ENCODE results near the gene VILL.

VILL gene

GRCh38 chr3:38008191-38008701 is 17.7 kb downstream of the VILL start:
- no peak for DNase-seq (ENCODE audit: low read depth, low spot score)
- Histone ChIP-seq H3K9me3 (ENCODE audit: low read depth, low read length) (no peaks in the 10 kb centered on the region), H3K27ac (no peak overlapping the region), H3K36me3 (ENCODE audit: insufficient read depth, low read length) (no peaks in the 10 kb centered on the region), H3K9ac (ENCODE audit: insufficient read length) (no peak overlapping the region), H3K4me3 (no peak overlapping the region)
- TF ChIP-seq EZH2 (IDR thresholded peaks at IDR 0.05) = no peak
- no peak for TF ChIP-seq POLR2AphosphoS5 (IDR thresholded peaks at IDR 0.05; ENCODE audit: borderline replicate concordance, low read depth, low read length)
- no peak for TF ChIP-seq FOXP2 (optimal IDR thresholded peaks at IDR 0.05; ENCODE audit: control extremely low read depth, extremely low read length, insufficient read depth)

GRCh38 chr3:38008971-38009580 is 18.5 kb downstream of the VILL start:
- H3K27ac ChIP-seq = no peak overlapping the region
- no peaks in the 10 kb centered on the region for H3K36me3 ChIP-seq (ENCODE audit: insufficient read depth, low read length)
- no peak overlapping the region for H3K4me3 ChIP-seq
- no peak overlapping the region for H3K9ac ChIP-seq (ENCODE audit: insufficient read length)
- H3K9me3 ChIP-seq (ENCODE audit: low read depth, low read length) = no peaks in the 10 kb centered on the region
- no peak for DNase-seq (ENCODE audit: low read depth, low spot score)
- TF ChIP-seq EZH2 (IDR thresholded peaks at IDR 0.05) (no peak), POLR2AphosphoS5 (IDR thresholded peaks at IDR 0.05; ENCODE audit: borderline replicate concordance, low read depth, low read length) (no peak), FOXP2 (optimal IDR thresholded peaks at IDR 0.05; ENCODE audit: control extremely low read depth, extremely low read length, insufficient read depth) (no peak)

- Histone ChIP-seq H3K4me3 (no peak overlapping the region), H3K36me3 (ENCODE audit: insufficient read depth, low read length) (no peaks in the 10 kb centered on the region), H3K9me3 (ENCODE audit: low read depth, low read length) (no peaks in the 10 kb centered on the region), H3K9ac (ENCODE audit: insufficient read length) (no peak overlapping the region), H3K27ac (no peak overlapping the region)
- no peak for DNase-seq (ENCODE audit: low read depth, low spot score)
- TF ChIP-seq EZH2 (IDR thresholded peaks at IDR 0.05) (no peak), POLR2AphosphoS5 (IDR thresholded peaks at IDR 0.05; ENCODE audit: borderline replicate concordance, low read depth, low read length) (no peak), FOXP2 (optimal IDR thresholded peaks at IDR 0.05; ENCODE audit: control extremely low read depth, extremely low read length, insufficient read depth) (no peak)
Observed at GRCh38 chr3:38009807-38010591, 19.4 kb downstream of the VILL start.

GRCh38 chr3:38011111-38011510 is 20.5 kb downstream of the VILL start:
- TF ChIP-seq EZH2 (IDR thresholded peaks at IDR 0.05) (no peak), POLR2AphosphoS5 (IDR thresholded peaks at IDR 0.05; ENCODE audit: borderline replicate concordance, low read depth, low read length) (no peak), FOXP2 (optimal IDR thresholded peaks at IDR 0.05; ENCODE audit: control extremely low read depth, extremely low read length, insufficient read depth) (no peak)
- Histone ChIP-seq H3K27ac (no peak overlapping the region), H3K9me3 (ENCODE audit: low read depth, low read length) (no peaks in the 10 kb centered on the region), H3K9ac (ENCODE audit: insufficient read length) (no peak overlapping the region), H3K36me3 (ENCODE audit: insufficient read depth, low read length) (no peaks in the 10 kb centered on the region), H3K4me3 (no peak overlapping the region)
- DNase-seq (ENCODE audit: low read depth, low spot score) = no peak

- no peak for TF ChIP-seq FOXP2 (optimal IDR thresholded peaks at IDR 0.05; ENCODE audit: control extremely low read depth, extremely low read length, insufficient read depth)
- no peak for TF ChIP-seq POLR2AphosphoS5 (IDR thresholded peaks at IDR 0.05; ENCODE audit: borderline replicate concordance, low read depth, low read length)
- no peak for TF ChIP-seq EZH2 (IDR thresholded peaks at IDR 0.05)
- Histone ChIP-seq H3K27ac (no peak overlapping the region), H3K9me3 (ENCODE audit: low read depth, low read length) (no peaks in the 10 kb centered on the region), H3K36me3 (ENCODE audit: insufficient read depth, low read length) (no peaks in the 10 kb centered on the region), H3K4me3 (no peak overlapping the region), H3K9ac (ENCODE audit: insufficient read length) (no peak overlapping the region)
- DNase-seq (ENCODE audit: low read depth, low spot score) = no peak
Observed at GRCh38 chr3:38015485-38015884, 24.9 kb downstream of the VILL start.

GRCh38 chr3:38015984-38016383 is 25.4 kb downstream of the VILL start:
- H3K4me3 ChIP-seq = no peak overlapping the region
- no peak overlapping the region for H3K27ac ChIP-seq
- no peak for TF ChIP-seq EZH2 (IDR thresholded peaks at IDR 0.05)
- no peak for TF ChIP-seq FOXP2 (optimal IDR thresholded peaks at IDR 0.05; ENCODE audit: control extremely low read depth, extremely low read length, insufficient read depth)
- TF ChIP-seq POLR2AphosphoS5 (IDR thresholded peaks at IDR 0.05; ENCODE audit: borderline replicate concordance, low read depth, low read length) = no peak
- H3K9me3 ChIP-seq (ENCODE audit: low read depth, low read length) = no peaks in the 10 kb centered on the region
- no peaks in the 10 kb centered on the region for H3K36me3 ChIP-seq (ENCODE audit: insufficient read depth, low read length)
- no peak for DNase-seq (ENCODE audit: low read depth, low spot score)
- H3K9ac ChIP-seq (ENCODE audit: insufficient read length) = no peak overlapping the region

GRCh38 chr3:38016410-38016809 is 25.8 kb downstream of the VILL start:
- no peaks in the 10 kb centered on the region for H3K36me3 ChIP-seq (ENCODE audit: insufficient read depth, low read length)
- DNase-seq (ENCODE audit: low read depth, low spot score) = no peak

GRCh38 chr3:38016847-38017444 is 26.4 kb downstream of the VILL start:
- no peak overlapping the region for H3K9ac ChIP-seq (ENCODE audit: insufficient read length)
- no peaks in the 10 kb centered on the region for H3K9me3 ChIP-seq (ENCODE audit: low read depth, low read length)
- no peak overlapping the region for H3K4me3 ChIP-seq
- no peak for TF ChIP-seq FOXP2 (optimal IDR thresholded peaks at IDR 0.05; ENCODE audit: control extremely low read depth, extremely low read length, insufficient read depth)
- no peak for TF ChIP-seq POLR2AphosphoS5 (IDR thresholded peaks at IDR 0.05; ENCODE audit: borderline replicate concordance, low read depth, low read length)
- TF ChIP-seq EZH2 (IDR thresholded peaks at IDR 0.05) = no peak
- H3K27ac ChIP-seq = no peak overlapping the region
- no peak for DNase-seq (ENCODE audit: low read depth, low spot score)
- H3K36me3 ChIP-seq (ENCODE audit: insufficient read depth, low read length) = no peaks in the 10 kb centered on the region

More at GRCh38 chr3:38016410-38016809, 25.8 kb downstream of the VILL start:
- Histone ChIP-seq H3K9ac (ENCODE audit: insufficient read length) (no peak overlapping the region), H3K27ac (no peak overlapping the region), H3K4me3 (no peak overlapping the region), H3K9me3 (ENCODE audit: low read depth, low read length) (no peaks in the 10 kb centered on the region)
- TF ChIP-seq POLR2AphosphoS5 (IDR thresholded peaks at IDR 0.05; ENCODE audit: borderline replicate concordance, low read depth, low read length) (no peak), EZH2 (IDR thresholded peaks at IDR 0.05) (no peak), FOXP2 (optimal IDR thresholded peaks at IDR 0.05; ENCODE audit: control extremely low read depth, extremely low read length, insufficient read depth) (no peak)

Measured in SK-N-MC (cell line).